ENCODE data around the gene UQCR11.

Gene UQCR11

GRCh38 chr19:1634242-1634937 lies 29.1 kb upstream of the UQCR11 start:
- no peak for DNase-seq

- DNase-seq, result no peak
Observed at GRCh38 chr19:1633269-1633826, 28.1 kb upstream of the UQCR11 start.

GRCh38 chr19:1632462-1633268 lies 27.4 kb upstream of the UQCR11 start:
- DNase-seq, result no peak

GRCh38 chr19:1631557-1632100 lies 26.4 kb upstream of the UQCR11 start:
- no peak for DNase-seq

- no peak for DNase-seq
Observed at GRCh38 chr19:1630811-1631210, 25.5 kb upstream of the UQCR11 start.

- DNase-seq, result no peak
Observed at GRCh38 chr19:1630012-1630411, 24.8 kb upstream of the UQCR11 start.

GRCh38 chr19:1629256-1629808 lies 24.1 kb upstream of the UQCR11 start:
- DNase-seq, result no peak

- no peak for DNase-seq
Observed at GRCh38 chr19:1627194-1627593, 21.9 kb upstream of the UQCR11 start.

GRCh38 chr19:1626417-1627010 lies 21.3 kb upstream of the UQCR11 start:
- DNase-seq, result no peak

- no peak for DNase-seq
Observed at GRCh38 chr19:1624458-1624857, 19.2 kb upstream of the UQCR11 start.

GRCh38 chr19:1622541-1622940 lies 17.3 kb upstream of the UQCR11 start:
- no peak for DNase-seq

GRCh38 chr19:1622007-1622406 lies 16.7 kb upstream of the UQCR11 start:
- no peak for DNase-seq

GRCh38 chr19:1621574-1621973 lies 16.3 kb upstream of the UQCR11 start:
- DNase-seq, result no peak

- no peak for DNase-seq
Observed at GRCh38 chr19:1621021-1621420, 15.8 kb upstream of the UQCR11 start.

- DNase-seq, result no peak
Observed at GRCh38 chr19:1620502-1620901, 15.2 kb upstream of the UQCR11 start.

GRCh38 chr19:1619703-1620102 lies 14.4 kb upstream of the UQCR11 start:
- DNase-seq, result no peak

GRCh38 chr19:1619094-1619439 lies 13.8 kb upstream of the UQCR11 start:
- no peak for DNase-seq

- no peak for DNase-seq
Observed at GRCh38 chr19:1618157-1619093, 13.2 kb upstream of the UQCR11 start.

GRCh38 chr19:1616875-1617274 lies 11.6 kb upstream of the UQCR11 start:
- DNase-seq, result no peak

- no peak for DNase-seq
Observed at GRCh38 chr19:1616396-1616795, 11.1 kb upstream of the UQCR11 start.

- DNase-seq, result no peak
Observed at GRCh38 chr19:1615156-1615765, 10.0 kb upstream of the UQCR11 start.
